ENCODE data around the gene TIMP2. TPM values are rescaled to one million over a fixed set of nuclear protein-coding genes. Genes with fewer than 3 reads are reported as not detected.

Gene TIMP2
- total and polyA plus RNA-seq, 4 experiments from 2014 or later: 0.22 to 6.0 (median 5.9) TPM; not detected in 1

DNA sequence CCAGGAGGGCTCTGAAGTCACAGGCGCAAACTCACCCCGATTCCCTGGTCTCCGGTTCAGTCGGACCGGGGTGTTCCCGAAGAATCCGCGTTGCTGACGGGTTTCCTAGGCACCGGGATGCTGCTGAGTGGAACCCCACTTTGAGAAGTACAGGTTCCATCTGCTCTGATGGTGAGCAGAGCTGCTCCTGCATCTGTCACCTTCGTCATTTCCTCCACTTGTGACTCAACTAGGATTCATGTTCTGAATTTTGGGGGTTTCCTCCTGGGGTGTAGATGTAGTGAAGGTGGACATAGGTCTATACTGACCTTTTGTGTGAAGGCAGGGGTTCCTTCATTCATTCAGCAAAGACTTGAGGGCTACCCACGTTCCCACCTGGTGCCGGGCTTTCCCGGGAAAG, 29.5 kb upstream of the TIMP2 start:
- H3K4me3 ChIP-seq (ENCODE audit: low read length in 2 of 2): no peak overlapping the region
- H3K27ac Mint-ChIP-seq: no peak overlapping the region
- ChIA-PET CTCF (ENCODE audit: partially characterized antibody) (no interaction called here), POLR2A (ENCODE audit: partially characterized antibody) (no interaction called here)
- no peak overlapping the region for H3K4me3 Mint-ChIP-seq
- no peaks in the 10 kb centered on the region for H3K27me3 ChIP-seq (ENCODE audit: insufficient read depth, low read length)
- intact Hi-C loops (cut with micrococcal nuclease): no loop called here
- H3K9me3 ChIP-seq (ENCODE audit: control insufficient read depth in 1 of 2, low read length in 2 of 2): peaks cover 0 to 6% of the 10 kb centered on the region in 2 donors
- no peak for DNase-seq
- no peaks in the 10 kb centered on the region for H3K36me3 ChIP-seq (ENCODE audit: insufficient read depth, low read length)
- peaks cover 2 to 5% of the 10 kb centered on the region in 2 donors for H3K36me3 Mint-ChIP-seq
- no peaks in the 10 kb centered on the region for H3K4me1 ChIP-seq (ENCODE audit: insufficient read depth, low read length)
- peaks cover 3% of the 10 kb centered on the region in 2 donors for H3K27me3 Mint-ChIP-seq
- H3K4me1 Mint-ChIP-seq: no peaks in the 10 kb centered on the region
- no peak overlapping the region for H3K27ac ChIP-seq (ENCODE audit: low read depth, low read length)
- H3K9me3 Mint-ChIP-seq: peaks cover 0 to 22% (median 15%) of the 10 kb centered on the region in 8 donors

DNA sequence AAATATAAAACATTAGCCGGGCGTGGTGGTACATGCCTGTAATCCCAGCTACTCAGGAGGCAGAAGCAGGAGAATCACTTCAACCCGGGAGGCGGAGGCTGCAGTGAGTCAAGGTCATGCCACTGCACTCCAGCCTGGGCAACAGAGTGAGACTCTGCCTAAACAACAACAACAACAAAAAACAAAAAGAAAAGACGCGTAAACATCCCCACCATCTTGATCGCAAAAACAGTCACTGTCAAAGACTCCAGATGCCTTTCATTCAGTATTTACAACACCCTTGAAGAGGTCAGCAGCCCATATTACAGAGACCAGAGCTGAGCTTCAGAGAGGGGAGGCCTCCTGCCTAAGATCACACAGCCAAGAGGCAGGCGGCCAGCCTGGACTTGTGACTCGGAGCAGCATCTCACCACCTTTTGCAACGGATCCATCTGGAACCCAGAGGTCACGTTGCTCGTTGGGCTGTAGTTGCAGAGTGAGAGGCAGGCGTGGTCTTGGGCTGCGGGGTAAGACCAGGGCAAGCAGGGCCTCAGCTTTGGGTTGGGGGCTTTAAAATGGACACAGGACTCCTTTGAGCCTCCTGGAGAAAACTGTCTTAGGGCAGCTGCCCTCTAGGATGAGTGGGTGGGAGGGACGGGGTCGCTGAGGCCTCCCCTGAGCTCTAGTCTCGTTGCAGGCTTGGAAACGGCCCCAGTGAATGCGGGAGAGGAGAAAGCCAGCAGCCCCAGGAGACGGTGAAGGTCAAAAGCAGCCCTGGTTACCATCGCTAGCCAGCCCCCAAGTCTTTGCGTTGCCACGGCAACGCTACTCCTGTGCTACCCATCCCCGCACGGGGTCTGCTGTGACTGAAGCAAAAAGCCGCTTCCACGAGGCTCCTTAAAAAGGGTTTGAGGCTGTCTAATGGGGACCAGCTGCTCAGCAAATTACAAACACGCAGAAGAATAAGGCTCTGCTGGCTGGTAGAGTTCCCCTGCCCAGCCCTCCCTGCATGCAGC, 28.5 kb upstream of the TIMP2 start:
- H3K27ac ChIP-seq (ENCODE audit: low read depth, low read length): no peak overlapping the region
- H3K9me3 ChIP-seq (ENCODE audit: control insufficient read depth in 1 of 2, low read length in 2 of 2): peaks cover 0 to 6% of the 10 kb centered on the region in 2 donors
- no peaks in the 10 kb centered on the region for H3K27me3 ChIP-seq (ENCODE audit: insufficient read depth, low read length)
- peaks cover 0 to 25% (median 19%) of the 10 kb centered on the region in 8 donors for H3K9me3 Mint-ChIP-seq
- POLR2A ChIA-PET (ENCODE audit: partially characterized antibody): no interaction called here
- intact Hi-C loops (cut with micrococcal nuclease): no loop called here
- H3K4me1 Mint-ChIP-seq: no peaks in the 10 kb centered on the region
- no peaks in the 10 kb centered on the region for H3K36me3 ChIP-seq (ENCODE audit: insufficient read depth, low read length)
- no peak overlapping the region for H3K4me3 Mint-ChIP-seq
- no peak overlapping the region for H3K27ac Mint-ChIP-seq
- no peak for DNase-seq
- H3K4me3 ChIP-seq (ENCODE audit: low read length in 2 of 2): no peak overlapping the region
- no peaks in the 10 kb centered on the region for H3K4me1 ChIP-seq (ENCODE audit: insufficient read depth, low read length)
- H3K27me3 Mint-ChIP-seq: peaks cover 0 to 3% of the 10 kb centered on the region in 2 donors
- CTCF ChIA-PET (ENCODE audit: partially characterized antibody): interaction anchor here (1.1 to 2.5 kb wide), 2 partner anchors 17 to 18 kb away, joined by 3 to 5 read pairs; no protein-coding TSS in a partner anchor
- H3K36me3 Mint-ChIP-seq: peaks cover 2 to 5% of the 10 kb centered on the region in 2 donors

DNA sequence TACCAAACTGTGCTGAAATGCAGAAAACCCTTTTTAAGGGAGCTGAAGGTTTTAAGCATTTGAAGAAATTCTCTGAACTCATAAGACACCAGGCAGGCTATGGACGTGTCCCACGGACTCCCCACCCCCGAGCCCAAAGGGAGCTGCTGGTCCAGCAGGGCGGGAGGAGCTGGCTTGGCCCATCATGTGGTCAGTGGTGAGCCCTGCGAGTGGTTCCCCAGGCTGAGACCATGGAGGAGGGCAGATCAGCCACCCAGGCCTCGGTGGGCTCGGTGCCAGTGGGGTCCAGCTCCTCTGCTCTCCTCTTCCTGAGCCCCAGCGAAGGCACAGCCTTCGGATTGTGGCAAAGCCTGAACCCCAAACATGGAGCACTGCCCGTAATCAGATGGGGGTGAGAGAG, 27.5 kb upstream of the TIMP2 start:
- H3K9me3 Mint-ChIP-seq: peaks cover 0 to 25% (median 19%) of the 10 kb centered on the region in 8 donors
- no peak overlapping the region for H3K27ac ChIP-seq (ENCODE audit: low read depth, low read length)
- no peak overlapping the region for H3K4me3 Mint-ChIP-seq
- intact Hi-C loops (cut with micrococcal nuclease): no loop called here
- CTCF ChIA-PET (ENCODE audit: partially characterized antibody): interaction anchor here (1.1 to 2.5 kb wide), 3 partner anchors 18 to 87 kb away, joined by 3 to 5 read pairs (median 3); no protein-coding TSS in a partner anchor
- POLR2A ChIA-PET (ENCODE audit: partially characterized antibody): no interaction called here
- no peaks in the 10 kb centered on the region for H3K4me1 ChIP-seq (ENCODE audit: insufficient read depth, low read length)
- H3K4me3 ChIP-seq (ENCODE audit: low read length in 2 of 2): no peak overlapping the region
- peaks cover 0 to 6% of the 10 kb centered on the region in 2 donors for H3K9me3 ChIP-seq (ENCODE audit: control insufficient read depth in 1 of 2, low read length in 2 of 2)
- H3K36me3 ChIP-seq (ENCODE audit: insufficient read depth, low read length): no peaks in the 10 kb centered on the region
- peaks cover 0 to 3% of the 10 kb centered on the region in 2 donors for H3K27me3 Mint-ChIP-seq
- H3K36me3 Mint-ChIP-seq: peaks cover 2 to 5% of the 10 kb centered on the region in 2 donors
- no peaks in the 10 kb centered on the region for H3K27me3 ChIP-seq (ENCODE audit: insufficient read depth, low read length)
- no peaks in the 10 kb centered on the region for H3K4me1 Mint-ChIP-seq
- no peak overlapping the region for H3K27ac Mint-ChIP-seq
- no peak for DNase-seq

DNA sequence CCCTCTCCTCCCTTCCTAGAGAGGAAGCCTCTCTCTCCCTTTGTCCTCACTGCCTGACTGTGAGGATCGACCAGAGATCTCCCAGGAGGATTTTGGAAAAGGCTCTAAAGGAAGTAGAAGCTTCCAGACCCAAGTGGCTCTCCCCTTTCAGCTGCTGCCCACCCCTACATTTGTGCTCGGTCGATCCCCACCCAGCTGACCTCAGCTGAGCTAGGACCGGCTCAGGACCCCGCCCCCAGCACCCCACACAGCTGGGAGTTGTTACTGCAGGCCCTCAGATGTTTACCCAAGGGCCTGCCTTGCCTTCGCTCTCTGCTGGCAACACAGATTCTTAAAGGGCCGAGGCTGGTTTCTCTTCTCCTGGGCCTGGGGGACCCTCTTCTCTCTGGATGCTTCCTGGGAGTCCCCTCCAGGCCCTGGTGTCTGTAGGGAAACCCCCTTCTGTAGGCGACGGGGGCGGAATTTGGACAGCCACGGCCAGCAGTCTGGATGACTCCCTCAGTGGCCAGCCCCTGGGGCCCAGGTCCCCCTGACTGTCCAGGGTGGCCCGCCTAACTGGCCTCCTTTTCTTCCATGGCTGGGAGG, 26.9 kb upstream of the TIMP2 start:
- DNase-seq: no peak
- no peak overlapping the region for H3K4me3 Mint-ChIP-seq
- no peak overlapping the region for H3K27ac Mint-ChIP-seq
- H3K27me3 ChIP-seq (ENCODE audit: insufficient read depth, low read length): no peaks in the 10 kb centered on the region
- H3K9me3 Mint-ChIP-seq: peaks cover 0 to 25% (median 19%) of the 10 kb centered on the region in 8 donors
- CTCF ChIA-PET (ENCODE audit: partially characterized antibody): interaction anchor here (1.4 to 2.5 kb wide), 2 partner anchors 20 to 86 kb away, joined by 3 to 5 read pairs; no protein-coding TSS in a partner anchor
- no peak overlapping the region for H3K4me3 ChIP-seq (ENCODE audit: low read length in 2 of 2)
- POLR2A ChIA-PET (ENCODE audit: partially characterized antibody): no interaction called here
- no peaks in the 10 kb centered on the region for H3K4me1 ChIP-seq (ENCODE audit: insufficient read depth, low read length)
- peaks cover 0 to 3% of the 10 kb centered on the region in 2 donors for H3K27me3 Mint-ChIP-seq
- no peaks in the 10 kb centered on the region for H3K4me1 Mint-ChIP-seq
- H3K36me3 ChIP-seq (ENCODE audit: insufficient read depth, low read length): no peaks in the 10 kb centered on the region
- H3K27ac ChIP-seq (ENCODE audit: low read depth, low read length): no peak overlapping the region
- peaks cover 0 to 6% of the 10 kb centered on the region in 2 donors for H3K9me3 ChIP-seq (ENCODE audit: control insufficient read depth in 1 of 2, low read length in 2 of 2)
- H3K36me3 Mint-ChIP-seq: peaks cover 2 to 5% of the 10 kb centered on the region in 2 donors
- intact Hi-C loops (cut with micrococcal nuclease): no loop called here

DNA sequence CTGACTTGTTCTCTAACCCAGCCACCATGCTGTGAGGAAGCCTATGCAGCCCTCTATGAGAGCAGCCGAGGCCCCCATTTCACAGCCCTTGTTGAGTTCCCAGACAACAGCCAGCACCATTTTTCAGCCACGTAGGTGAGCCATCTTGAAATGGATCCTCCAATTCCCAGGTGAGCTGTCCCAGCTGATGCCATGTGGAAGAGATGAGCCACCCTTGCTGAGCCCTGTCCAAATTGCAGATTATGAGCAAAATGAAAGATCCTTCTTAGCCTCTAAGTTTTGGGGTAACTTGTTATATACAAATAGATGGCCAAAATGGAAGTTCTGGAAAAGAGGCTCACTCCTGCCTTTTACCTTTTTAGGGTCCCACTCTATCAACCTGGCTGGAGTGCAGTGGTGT, 25.7 kb upstream of the TIMP2 start:
- H3K36me3 Mint-ChIP-seq: peaks cover 2 to 5% of the 10 kb centered on the region in 2 donors
- Histone ChIP-seq H3K4me1 (ENCODE audit: insufficient read depth, low read length) (no peaks in the 10 kb centered on the region), H3K27me3 (ENCODE audit: insufficient read depth, low read length) (no peaks in the 10 kb centered on the region), H3K27ac (ENCODE audit: low read depth, low read length) (no peak overlapping the region), H3K36me3 (ENCODE audit: insufficient read depth, low read length) (no peaks in the 10 kb centered on the region), H3K4me3 (ENCODE audit: low read length in 2 of 2) (no peak overlapping the region), H3K9me3 (ENCODE audit: control insufficient read depth in 1 of 2, low read length in 2 of 2) (peaks cover 0 to 6% of the 10 kb centered on the region in 2 donors)
- H3K27ac Mint-ChIP-seq: no peak overlapping the region
- H3K4me3 Mint-ChIP-seq: no peak overlapping the region
- peaks cover 2 to 3% of the 10 kb centered on the region in 2 donors for H3K27me3 Mint-ChIP-seq
- intact Hi-C loops (cut with micrococcal nuclease): no loop called here
- CTCF ChIA-PET (ENCODE audit: partially characterized antibody): interaction anchor here (0.6 kb wide), 1 partner anchor 24 kb away, joined by 3 read pairs; no protein-coding TSS in a partner anchor
- no peak for DNase-seq
- H3K4me1 Mint-ChIP-seq: no peaks in the 10 kb centered on the region
- POLR2A ChIA-PET (ENCODE audit: partially characterized antibody): no interaction called here
- peaks cover 0 to 25% (median 19%) of the 10 kb centered on the region in 8 donors for H3K9me3 Mint-ChIP-seq

DNA sequence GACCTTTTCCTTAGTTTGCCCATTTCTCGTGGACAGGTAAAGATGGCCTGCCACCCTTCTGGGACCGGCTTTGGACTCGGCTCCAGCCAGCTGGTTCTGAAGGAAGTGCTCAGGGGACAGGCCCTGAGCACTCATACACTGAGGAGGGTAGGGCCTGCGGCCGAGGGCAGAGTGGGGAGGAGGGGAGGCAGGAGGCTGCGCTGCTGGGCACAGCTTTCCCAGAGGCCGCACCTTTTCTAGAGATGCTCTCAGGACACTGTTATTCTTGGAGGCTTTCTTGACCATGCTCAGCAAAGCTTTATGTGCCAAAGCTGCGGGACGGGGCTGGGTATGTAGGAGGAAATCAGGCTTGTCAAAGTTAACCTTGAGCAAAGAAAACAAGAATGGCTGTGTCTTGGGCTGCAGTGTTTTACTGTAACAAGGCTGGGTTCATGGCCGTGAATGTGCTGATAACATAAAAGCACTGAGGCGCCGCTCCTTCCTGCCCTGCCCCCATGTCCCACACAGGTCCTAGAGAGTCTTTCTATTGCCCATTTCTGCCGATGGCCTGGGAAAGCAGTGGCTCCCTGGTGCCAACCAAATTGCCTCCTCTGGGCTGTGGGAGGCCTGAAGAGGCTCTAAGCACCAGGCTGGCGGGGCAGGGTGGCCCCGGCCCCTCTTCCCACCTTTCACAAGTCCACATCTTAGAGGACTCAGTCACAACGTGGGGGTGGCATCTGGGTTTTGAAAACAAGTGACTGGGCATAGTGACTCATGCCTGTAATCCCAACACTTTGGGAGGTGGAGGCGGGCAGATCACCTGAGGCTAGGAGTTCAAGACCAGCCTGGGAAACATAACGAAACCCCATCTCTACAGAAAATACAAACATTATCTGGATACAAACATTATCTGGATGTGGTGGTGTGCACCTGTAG, 22.3 kb upstream of the TIMP2 start:
- Histone ChIP-seq H3K36me3 (ENCODE audit: insufficient read depth, low read length) (no peaks in the 10 kb centered on the region), H3K27me3 (ENCODE audit: insufficient read depth, low read length) (no peaks in the 10 kb centered on the region), H3K27ac (ENCODE audit: low read depth, low read length) (no peak overlapping the region), H3K4me3 (ENCODE audit: low read length in 2 of 2) (no peak overlapping the region), H3K9me3 (ENCODE audit: control insufficient read depth in 1 of 2, low read length in 2 of 2) (peaks cover 0 to 6% of the 10 kb centered on the region in 2 donors), H3K4me1 (ENCODE audit: insufficient read depth, low read length) (no peaks in the 10 kb centered on the region)
- no peak overlapping the region for H3K4me3 Mint-ChIP-seq
- peaks cover 2 to 5% of the 10 kb centered on the region in 2 donors for H3K36me3 Mint-ChIP-seq
- no peaks in the 10 kb centered on the region for H3K4me1 Mint-ChIP-seq
- no peak overlapping the region for H3K27ac Mint-ChIP-seq
- H3K9me3 Mint-ChIP-seq: peaks cover 0 to 25% (median 19%) of the 10 kb centered on the region in 8 donors
- H3K27me3 Mint-ChIP-seq: peaks cover 1 to 9% of the 10 kb centered on the region in 2 donors
- ChIA-PET CTCF (ENCODE audit: partially characterized antibody) (interaction anchor here (1.2 kb wide), 1 partner anchor 81 kb away, joined by 3 read pairs; no protein-coding TSS in a partner anchor), POLR2A (ENCODE audit: partially characterized antibody) (no interaction called here)
- intact Hi-C loops (cut with micrococcal nuclease): no loop called here
- no peak for DNase-seq

All from CD4-positive, alpha-beta memory T cell (primary cell).